A204.1 (cell line): Measurements from ENCODE around the gene CACNA1H.
"Not testable (repeated sequence)": the region's sequence is repeated elsewhere in the genome, so short reads cannot be mapped to it uniquely, and the experiment has no call there.

Source experiments
- FAIRE-seq: peaks from 2 replicates; lab custom pipeline; 2012; peaks lifted over from hg19 to GRCh38; lab: Jason Lieb, UNC

Gene CACNA1H

DNA sequence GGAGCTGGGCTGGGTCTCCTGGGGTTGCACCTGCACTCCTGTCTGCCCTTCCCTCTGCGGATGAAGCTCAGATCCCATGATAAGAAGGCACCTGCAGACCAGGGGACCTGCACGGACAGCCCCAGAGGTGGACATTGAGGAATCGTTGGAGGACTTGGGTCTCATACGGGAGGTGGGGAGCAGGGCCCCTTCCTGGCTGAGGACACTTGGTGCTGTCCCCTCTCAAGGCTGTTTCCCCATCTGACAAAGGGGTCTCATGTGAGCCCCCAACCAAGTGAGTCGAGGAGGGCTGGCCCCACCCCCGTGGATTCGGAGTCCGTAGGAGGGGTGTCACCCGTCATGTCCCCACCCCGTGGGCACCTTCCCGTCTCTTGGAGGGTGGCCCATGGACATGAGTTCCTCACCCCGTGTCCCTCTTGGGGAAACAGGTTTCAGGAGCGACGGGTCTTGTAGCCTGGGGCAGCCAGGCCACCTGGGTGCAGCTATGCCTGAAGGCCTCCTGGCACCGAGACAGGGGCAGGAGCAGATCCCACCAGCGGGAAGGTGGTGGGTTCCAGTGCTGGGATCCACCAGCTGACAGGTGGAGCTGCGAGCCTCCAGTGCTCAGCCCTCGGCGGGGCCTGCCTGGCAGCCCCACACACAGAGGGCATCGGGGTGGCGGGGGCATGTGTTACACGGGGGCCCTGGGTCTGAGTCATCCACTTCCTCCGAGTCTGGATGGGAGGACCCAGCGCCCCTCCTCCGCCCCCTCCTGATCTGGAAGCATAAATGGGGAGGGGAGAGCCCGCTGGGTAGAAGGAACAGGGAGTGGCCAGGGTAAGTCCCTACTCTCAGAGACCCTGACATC, 102.6 kb downstream of the CACNA1H start, which contains the start of gene TPSD1:
TPSD1 (plus strand) TSS at position 794 of the 847 bp plus-strand sequence. CDS start 212 bp downstream, outside the sequence.
- FAIRE-seq = not testable (repeated sequence)

DNA sequence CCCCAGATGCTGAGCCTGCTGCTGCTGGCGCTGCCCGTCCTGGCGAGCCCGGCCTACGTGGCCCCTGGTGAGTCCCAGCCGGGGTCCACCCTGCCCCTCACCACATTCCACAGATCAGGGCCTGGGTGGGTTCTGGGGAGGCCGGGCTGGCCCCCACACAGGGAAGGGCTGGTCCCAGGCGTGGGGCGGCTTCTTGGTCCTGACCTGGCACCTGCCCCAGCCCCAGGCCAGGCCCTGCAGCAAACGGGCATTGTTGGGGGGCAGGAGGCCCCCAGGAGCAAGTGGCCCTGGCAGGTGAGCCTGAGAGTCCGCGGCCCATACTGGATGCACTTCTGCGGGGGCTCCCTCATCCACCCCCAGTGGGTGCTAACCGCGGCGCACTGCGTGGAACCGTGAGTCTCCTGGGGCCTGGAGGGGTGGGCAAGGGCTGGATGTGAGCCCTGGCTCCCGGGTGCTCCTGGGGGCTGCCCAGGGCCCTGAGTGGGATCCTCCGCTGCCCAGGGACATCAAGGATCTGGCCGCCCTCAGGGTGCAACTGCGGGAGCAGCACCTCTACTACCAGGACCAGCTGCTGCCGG, 103.5 kb downstream of the CACNA1H start:
- FAIRE-seq = not testable (repeated sequence)

- no peak for FAIRE-seq
Measured at GRCh38 chr16:1256874-1257322, 104.0 kb downstream of the CACNA1H start.

DNA sequence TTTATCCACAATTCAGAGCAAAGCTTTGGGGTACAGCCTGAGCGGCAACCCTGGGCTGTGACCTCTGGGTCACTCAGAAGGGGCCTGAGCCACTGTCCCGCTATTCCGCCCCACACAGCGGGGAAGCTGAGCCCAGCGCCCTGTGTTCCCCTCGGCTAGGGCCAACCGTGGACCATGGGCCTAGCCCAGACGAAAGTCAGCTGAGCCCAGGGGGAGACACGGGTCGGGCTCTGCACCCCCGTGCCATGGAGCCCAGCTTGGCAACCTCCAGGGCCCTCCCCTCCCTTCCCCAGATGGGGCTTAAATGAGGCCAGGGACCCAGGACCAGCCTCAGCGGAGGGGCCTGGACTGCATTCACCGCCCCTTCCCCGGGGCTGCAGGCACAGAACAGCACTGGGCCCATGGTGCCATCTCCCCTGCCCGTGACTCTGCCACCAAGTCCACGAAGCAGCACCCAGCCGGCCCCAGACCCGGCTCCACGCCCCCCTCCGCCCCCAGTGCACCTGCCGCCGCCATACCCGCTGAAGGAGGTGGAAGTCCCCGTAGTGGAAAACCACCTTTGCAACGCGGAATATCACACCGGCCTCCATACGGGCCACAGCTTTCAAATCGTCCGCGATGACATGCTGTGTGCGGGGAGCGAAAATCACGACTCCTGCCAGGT, 104.8 kb downstream of the CACNA1H start:
- no peak for FAIRE-seq

GRCh38 chr16:1258225-1258600, 105.3 kb downstream of the CACNA1H start:
- no peak for FAIRE-seq

DNA sequence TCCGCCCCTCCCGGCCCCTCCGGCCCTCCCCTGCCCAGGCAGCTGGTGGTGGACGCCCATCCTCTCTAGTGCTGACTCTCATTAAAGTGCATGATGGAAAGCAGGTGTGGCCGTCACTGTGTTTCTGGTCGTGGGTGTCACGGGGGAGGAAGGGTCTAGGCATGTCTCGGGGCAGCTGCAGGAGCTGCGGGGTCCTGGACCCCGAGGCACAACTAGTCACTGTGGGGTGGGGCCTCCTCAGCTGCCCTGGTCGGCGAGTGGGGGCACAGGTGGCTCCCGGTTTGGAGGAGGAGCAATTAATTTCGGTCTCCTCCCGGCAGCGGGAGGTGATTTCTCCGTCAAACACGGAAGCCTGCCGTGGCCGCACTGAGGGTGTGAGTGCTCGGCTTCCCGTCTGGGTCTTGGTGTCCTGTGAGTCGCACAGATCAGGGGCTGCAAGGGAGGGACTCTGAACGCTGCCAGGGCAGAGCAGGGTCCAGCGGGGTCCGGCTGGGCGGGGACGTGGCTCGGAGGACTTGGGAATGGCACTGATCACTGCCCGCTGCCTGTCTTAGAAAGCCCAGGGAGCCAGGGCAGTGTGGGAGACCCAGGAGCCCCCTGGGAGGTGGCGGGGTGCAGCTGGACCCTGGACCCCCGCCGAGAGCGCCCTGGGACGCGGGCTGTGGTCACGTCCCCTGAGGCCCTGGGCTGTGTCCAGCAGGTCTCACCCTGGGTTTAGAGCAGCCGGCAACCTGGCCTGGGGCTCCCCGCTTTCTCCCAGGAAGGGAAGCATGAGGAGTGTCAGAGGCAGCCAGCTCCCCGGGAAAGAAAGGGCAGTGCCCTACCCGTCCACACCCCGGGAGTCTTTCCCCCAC, 106.2 kb downstream of the CACNA1H start:
- no peak for FAIRE-seq

GRCh38 chr16:1259760-1260068, 106.8 kb downstream of the CACNA1H start:
- no peak for FAIRE-seq

DNA sequence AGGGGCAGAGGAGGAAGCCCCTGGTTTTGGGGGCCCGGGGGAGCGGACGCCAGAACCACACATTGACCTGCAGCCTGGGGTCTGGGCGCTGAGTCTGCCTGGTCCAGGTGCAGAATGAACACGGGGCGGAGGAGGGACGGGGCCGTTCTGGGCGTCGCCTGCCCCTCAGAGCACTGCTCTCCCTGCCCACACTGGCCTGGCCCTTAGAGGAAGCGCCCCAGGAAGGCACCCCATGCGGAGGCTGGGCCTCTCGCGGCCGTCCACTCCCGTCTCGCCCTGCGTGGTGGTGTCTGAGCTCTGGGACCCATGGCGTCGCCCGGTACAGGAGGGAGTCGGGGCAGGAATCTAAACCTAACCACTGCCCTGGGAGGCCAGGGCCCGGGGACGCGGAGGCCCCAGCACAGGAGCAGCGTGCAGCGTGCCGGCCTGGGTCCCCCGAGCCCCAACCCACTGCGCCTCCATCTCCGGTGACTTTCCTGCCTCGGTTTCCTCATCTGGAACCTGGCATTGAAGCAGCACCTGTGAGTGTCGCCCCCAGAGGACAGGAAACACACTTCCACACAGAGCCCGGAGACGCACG, 107.3 kb downstream of the CACNA1H start:
- no peak for FAIRE-seq

- FAIRE-seq = no peak
Measured at GRCh38 chr16:1261131-1261892, 108.4 kb downstream of the CACNA1H start.

GRCh38 chr16:1262210-1262845, 109.4 kb downstream of the CACNA1H start:
- FAIRE-seq = no peak

DNA sequence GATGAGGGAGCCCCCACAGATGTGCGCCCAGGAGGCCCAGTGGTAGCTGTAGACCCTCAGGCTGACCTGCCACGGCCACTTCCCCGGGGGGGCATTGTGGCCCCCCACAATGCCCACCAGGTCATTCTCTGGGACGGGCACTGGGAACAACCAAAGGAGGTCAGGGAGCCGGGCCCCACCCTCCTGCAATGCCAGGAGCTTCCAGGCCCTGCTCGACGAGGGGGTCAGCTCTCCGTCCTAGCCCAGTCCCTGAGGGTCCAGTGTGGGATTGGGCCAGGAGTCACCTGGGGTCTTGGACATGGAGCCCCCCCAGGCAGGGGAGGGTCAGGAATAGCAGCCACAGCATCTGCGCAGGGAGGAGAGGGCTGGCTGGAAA, 109.9 kb downstream of the CACNA1H start:
- FAIRE-seq = no peak

GRCh38 chr16:1263591-1264344, 110.9 kb downstream of the CACNA1H start:
- no peak for FAIRE-seq

DNA sequence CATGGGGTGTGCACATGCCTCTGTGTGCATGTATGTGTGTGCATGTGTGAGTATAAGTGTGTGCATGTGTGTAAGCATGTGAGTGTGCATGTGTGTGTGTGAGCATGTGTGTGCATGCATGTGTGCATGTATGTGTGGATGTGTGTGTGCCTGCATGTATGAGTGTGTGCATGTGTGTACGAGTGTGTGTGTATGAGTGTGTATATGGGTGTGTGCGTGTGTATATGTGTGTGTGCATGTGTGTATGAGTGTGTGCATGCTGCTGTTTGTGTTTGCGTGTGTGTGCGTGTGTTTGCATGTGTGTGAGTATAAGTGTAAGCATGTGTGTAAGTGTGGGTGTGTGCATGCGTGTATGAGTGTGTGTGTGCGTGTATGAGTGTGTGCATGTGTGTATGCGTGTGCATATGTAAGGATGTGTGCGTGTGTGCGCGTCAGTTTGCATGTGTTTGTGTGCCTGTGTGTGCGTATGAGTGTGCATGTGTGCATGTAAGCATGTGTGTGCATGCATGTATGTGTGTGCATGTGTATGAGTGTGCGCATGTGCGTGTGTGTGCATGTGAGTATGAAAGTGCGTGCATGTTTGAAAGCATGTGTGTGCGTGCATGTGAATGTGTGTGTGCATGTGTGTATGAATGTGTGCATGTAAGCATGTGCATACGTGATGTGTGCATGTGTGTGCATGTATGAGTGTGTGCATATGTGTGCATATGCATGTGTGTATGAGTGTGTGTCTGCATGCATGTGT, 111.6 kb downstream of the CACNA1H start:
- FAIRE-seq = no peak

- no peak for FAIRE-seq
Measured at GRCh38 chr16:1265090-1265630, 112.3 kb downstream of the CACNA1H start.

- FAIRE-seq = no peak
Measured at GRCh38 chr16:1265826-1266225, 112.9 kb downstream of the CACNA1H start.

GRCh38 chr16:1269418-1269817, 116.5 kb downstream of the CACNA1H start:
- not testable (repeated sequence) for FAIRE-seq

- no peak for FAIRE-seq
Measured at GRCh38 chr16:1271380-1271723, 118.4 kb downstream of the CACNA1H start.
